HS-5 (cell line): ENCODE measurements around the gene ETV3L.
"Not testable (repeated sequence)": the region's sequence is repeated elsewhere in the genome, so short reads cannot be mapped to it uniquely, and the experiment has no call there.

Experiments
- DNase-seq: peaks from one replicate; pipeline ENCODE4 v3.0.0-alpha.2; 2012; ENCODE audit warnings: low read depth

The ETV3L gene

DNA sequence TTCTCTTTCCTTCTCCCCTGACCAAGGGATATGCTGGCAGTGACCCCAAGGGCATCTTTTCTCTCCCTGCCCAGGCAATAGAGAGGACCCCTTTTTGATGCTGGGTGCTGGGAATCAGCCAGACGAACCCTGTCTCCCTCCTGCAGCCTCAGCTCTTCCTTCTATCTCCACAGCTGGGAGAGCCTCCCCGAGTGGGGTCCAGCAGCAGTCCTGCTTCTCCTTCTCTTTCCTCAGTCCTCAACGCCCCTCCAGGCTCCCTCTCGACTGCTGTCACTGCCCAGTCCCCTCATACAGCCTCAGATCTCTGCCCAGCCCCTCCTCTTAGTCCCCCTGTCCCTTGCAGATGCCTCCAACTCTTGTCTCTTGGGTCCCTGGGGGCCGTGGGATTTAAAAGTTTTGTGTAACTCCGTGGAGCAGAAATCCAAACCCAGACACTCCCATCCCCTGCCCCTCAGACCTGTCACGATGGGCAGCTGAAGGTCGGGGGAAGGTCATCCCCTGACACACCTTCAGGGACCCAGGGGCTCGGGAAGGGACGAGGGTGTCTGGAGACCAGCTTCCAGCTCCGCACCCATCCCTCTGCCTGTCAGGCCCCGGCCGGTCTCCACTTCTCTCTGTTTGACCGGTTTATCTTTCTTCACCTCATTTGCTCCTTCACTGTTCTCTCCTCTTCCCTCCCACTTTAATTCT is 5.8 kb upstream of the ETV3L start:
- DNase-seq = no peak

DNA sequence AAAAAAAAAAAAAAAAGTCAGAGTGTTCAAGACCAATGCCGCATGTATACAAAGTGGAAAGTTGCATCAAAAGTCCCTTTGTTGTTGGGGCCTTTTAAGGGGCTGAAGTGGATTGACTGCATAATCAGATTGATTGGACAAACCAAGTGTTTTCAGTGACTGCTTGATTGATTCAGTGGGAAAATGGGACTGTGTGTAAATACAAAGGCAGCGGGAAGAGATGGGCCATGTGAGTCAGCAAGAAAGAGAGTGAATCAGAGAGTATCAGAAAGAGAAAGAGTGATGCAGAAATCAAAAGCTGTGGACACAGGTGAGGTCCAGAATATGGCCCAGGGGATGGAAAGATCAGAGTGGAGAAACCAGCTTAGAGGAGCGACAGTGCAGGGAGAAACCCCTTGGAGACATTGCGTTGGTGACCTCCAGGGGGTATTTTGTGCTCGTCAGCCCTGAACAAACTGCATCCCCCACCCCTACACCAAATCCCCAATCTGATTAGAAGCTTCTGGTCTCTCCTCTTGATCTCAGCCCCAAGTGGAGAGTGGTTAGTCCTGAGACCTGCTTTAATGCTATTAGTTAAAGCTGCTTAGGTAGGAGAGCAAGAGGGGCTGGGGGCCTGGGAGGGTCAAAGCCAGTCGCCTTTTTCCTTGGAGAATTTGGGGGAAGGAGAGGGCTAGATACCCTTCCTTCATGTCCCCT is 5.1 kb upstream of the ETV3L start:
- no peak for DNase-seq

DNA sequence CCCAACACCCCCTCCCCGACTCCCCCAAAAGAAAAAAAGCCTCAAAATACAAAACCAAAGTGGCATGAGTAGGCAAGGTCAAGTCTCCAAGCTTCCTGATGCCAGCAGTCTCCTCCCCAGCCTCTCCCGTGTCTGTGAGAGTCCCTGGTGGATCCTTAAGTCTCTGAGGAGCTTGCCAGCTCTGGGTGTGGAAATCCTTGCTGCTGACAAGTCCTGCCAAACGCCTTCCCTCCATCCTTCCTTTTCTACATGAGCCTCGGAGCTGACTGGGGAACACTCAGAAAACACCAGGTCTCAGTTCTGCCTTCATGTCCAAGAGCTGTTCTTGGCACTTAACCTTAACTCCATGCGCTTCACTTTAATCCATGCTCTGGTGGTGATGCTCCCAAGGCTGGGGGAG is 3.7 kb upstream of the ETV3L start:
- DNase-seq = no peak

DNA sequence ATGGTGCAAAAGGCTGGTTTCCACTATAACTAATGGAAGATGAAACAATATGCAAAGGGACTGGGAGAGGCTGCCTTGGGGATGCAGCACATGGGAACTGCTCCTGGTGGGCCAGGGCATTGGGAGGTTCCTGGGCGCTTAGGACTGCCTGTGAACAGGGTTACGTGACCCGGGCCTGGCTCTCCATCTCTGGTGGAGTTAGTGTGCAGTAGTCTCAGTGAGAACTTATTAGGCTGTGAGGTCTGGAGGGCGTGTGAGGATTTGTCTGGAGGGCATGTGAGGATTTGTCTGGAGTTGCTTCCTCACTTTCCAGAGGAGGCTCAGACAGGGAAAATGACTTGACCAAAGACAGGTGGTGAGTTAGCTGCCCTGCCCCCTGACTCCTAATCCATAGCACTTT is 1.5 kb upstream of the ETV3L start:
- DNase-seq = no peak

DNA sequence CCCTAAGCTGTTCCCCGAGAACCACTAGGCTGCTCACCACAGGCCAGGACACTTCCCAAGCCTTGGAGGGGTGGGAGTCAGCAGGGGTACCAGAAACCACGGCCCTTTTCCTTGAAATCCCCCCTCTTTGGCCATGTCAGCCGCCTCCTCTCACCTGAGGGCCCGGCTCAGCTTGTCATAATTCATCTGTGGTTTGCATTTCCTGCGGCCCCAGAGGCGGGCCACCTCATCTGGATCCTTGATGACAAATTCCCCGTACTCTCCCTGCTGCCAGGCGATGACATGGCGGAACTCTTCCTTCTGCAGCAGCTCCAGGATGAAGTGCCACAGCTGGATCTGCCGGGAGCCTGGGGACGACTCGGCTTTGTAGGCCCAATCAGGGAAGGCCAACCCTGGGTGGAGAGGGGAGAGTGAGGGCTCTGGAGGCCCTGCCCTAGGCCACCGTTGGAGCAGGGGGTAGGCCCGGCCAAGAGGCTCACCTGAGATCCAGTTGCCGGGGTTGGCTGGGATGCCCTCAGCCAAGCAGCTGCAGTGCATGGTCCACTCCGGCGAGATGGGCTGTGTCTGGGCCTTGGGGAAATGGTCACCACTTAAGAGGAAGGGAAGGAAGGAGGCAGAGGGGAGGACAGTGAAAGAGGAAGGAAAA is 498 bp downstream of the ETV3L start:
- DNase-seq = not testable (repeated sequence)

DNA sequence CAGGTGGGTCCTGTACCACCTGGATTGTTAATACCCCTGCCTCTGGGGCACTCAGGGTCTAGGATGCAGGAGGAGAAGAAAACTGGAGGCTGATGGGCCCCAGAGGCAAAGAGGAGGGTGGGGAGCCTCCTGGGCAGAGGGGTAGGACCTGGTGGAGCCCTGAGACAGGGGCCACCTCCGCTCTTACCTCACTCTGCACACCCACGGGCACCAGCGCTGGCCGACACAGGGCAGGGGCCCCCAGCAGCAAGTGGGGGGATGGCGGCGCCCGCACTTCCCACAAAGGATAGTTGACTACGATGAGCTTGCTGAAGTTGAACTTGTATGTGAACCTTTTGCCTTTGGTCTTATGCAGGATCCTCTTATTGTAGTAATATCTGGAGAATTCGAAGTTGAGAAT is 1.1 kb downstream of the ETV3L start:
- DNase-seq = no peak

DNA sequence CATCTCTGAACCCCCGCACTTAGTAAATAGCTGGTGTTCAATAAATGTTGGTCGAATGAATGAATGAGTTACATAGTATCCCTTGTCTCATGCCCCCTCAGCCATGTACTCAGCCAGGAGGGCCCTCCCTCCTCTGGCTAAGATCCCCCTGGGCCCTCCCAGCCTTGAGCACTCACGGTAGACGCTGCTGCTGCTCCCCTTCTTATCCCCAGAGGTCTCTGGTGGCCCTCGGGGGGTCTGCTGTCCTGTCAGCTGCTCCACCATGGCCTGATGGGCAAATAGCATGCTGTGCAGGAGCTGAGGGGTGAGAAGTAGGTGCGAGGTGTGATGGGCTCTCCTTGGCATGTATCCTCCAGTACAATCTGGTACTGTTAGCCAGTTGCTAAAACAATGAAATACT is 1.9 kb downstream of the ETV3L start:
- no peak for DNase-seq

DNA sequence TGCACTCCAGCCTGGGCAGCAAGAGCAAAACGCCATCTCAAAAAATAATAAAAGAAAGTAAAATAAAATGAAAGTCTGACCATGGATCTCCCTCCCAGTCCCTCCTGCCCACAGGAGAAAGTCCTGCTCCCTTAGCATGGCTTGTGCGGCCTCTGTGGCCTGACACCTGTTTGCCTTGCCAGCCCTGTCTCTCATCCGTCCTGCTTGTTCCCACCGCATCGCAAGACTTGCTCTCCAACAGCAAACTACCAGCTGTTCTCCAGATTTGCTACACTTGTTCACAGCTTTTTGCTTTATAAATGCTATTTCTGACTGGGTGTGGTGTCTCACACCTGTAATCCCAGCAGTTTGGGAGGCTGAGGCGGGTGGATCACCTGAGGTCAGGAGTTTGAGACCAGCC is 2.7 kb downstream of the ETV3L start:
- DNase-seq = no peak

DNA sequence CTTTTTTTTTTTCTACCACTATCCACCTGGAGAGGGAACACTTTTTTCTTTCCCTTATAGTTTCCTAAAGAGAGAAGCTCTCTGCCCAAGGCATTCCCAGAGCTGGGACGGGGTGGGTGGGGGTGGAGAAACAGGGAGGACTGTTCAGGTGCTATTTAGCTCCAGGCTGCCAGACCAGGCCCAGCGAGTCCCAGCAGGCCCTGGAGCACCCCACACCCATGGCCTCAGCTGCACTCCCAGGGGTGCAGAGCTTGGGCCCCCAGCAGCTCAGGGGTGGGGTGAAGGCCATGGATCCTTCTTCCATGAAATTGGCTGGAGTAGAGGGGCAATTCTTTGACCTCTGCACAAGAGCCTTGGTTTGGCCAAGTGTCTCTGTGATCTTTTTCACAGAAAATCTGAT is 4.1 kb downstream of the ETV3L start:
- DNase-seq = no peak

DNA sequence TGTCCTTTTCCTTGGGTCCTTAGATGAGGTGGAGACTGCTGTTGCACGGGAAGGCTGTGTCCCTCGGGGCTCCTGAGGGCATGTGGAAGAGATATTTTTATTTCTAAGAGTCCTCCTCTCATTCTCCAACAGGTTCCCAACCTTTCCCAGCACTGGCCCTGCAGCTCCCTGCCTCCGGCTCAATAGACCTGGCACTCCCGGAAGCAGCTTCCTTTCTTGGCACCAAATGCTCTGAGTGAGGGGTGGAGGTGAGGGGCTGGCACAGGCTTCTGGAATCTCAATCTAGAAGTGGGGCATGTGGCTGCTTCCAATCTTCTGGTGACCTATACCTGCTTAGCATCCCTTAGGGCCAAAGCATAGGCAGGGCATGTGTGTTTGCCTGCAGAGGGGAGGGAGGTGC is 4.5 kb downstream of the ETV3L start:
- DNase-seq = no peak

DNA sequence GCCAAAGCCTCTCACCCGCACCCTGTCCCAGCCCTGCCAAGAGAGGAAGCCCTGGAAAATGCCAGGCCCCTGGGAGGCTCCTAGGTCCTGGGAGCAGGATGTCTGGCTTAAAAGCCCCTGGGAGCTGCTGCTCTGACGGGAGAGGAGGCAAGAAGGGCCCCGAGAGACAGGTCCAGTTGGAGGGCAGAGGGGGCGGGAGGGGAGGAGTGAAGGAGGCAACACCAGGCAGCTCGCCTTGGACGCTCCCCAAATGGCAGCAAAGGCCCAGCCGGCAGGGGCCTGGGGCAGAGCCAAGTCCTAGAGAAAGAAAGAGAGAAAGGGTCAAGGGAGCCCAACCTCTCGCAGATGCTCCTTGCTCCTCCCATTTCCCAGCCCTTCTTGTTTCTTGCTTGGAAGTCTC is 6.8 kb downstream of the ETV3L start:
- no peak for DNase-seq

DNA sequence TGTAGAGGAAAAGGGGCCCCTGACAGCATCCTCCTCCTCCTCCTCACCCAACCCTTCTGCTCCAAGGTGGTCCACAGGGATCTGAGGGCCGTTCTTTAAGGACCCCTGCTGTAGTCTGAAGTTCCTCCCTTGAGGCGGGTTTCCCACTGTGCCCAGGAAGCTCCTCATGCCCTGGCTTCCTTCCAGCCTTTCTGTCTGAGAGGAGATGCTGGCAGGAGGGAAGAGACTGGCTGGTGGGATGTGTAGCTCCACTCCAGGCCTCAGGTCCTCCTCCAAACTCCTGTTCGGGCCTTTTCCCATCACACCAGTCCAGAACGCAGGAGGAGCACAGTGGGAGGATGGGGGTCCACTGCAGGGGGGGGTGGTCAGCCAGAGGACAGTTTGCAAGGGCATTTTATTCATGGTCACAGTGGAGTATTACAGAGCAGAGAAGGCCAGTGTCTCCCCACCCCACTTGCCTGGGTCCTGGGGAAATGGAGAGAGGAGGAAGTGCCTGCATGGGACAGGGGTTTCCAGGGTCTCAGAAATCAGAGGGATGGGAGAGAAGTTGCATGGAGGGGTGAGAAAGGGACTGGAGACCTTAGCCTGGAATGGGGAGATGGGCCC is 7.8 kb downstream of the ETV3L start:
- DNase-seq = no peak

DNA sequence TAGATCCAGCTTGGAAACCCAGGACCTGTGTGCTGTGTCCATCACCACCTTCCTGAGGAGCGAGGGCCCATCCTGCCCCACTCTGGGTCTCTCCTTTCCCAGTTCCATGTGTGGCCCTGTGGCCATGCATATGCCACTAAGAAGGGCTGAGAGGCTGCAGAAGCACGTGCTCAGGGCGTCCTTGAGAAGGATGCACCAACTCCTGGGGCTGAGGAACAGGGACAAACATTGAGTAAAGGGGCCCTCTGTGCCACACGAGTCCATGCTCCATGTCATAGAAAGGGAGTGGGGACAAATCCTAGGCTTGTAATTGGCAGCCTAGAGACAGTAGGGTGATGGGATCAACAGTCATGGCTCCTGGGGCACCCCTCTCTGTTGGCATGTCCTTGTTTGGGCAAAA is 8.4 kb downstream of the ETV3L start:
- DNase-seq = no peak

DNA sequence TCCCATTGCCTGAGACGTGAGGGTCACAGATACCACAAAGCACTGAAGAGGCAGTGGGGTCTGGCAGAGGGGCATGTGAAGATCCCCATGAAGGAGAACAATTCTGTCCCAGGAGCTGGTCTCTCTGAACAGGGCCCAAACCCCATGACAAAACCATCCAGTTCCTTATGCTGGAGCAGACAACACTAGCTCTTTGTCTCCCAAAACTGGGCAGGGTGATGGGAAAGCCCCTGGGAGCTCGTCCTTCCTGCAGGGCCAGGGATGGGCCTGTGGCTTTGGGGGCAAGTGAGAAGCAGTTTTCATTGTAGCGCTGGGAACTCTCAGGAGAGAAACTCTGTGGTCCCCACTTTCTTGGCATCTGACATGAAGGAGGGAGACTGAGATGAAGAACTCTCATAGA is 8.8 kb downstream of the ETV3L start:
- DNase-seq = no peak

DNA sequence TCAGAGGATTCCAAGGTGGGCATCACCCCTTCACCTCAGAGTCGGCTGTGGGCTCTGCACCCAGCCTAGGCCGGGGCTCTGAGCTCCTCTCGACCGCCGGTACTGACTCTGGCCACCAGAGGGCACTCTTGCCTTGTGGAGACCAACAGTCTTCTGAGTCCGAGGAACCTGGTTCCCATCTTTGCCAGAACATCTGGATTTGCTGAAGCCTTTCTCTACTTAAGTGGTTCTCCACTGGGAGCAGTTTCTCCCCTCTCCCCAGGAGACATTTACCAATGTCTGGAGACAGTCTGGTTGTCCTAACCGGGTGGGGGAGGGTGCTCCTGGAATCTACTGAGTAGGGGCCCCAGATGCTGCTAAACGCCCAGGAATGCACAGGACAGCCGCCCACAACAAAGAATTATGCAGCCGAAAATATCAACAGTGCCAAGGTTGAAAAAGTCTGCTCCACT is 9.4 kb downstream of the ETV3L start:
- peak; percentile 42 for DNase-seq

DNA sequence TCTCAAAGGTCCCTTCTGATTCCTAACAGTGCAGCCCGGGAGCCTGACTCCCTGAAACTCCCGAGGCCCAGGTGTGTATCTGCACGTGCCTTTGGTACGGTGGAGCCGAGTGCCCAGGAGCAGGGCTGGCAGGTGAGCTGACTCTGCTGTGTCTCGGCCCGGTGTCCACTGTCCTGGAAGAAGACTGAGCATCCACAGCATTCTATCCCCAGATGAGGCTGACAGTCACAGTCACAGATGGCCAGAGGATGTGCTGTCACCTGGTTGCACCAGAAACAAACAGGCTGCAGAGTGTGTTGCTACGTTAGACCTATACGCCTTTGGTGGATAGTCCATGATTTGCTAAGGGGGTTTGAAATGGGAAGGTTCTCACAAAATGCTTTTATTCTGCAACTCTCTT is 9.8 kb downstream of the ETV3L start:
- DNase-seq = no peak

DNA sequence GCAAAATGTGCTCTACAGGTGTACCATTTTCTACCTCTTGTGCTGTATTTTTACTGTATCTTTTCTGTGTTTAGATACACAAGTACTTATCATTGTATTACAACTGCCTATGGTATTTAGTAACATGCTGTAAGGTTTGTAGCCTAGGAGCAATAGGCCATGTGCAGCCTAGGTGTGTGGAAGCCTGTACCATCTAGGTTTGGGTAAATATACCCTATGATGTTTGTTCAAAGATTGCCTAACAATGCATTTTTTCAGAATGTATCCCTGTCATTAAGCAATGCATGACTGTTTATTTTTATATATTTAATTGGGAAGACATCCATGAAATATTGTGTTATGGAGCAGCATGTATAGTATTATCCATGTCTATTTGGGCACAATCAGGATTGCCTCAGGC is 11.0 kb downstream of the ETV3L start:
- no peak for DNase-seq

DNA sequence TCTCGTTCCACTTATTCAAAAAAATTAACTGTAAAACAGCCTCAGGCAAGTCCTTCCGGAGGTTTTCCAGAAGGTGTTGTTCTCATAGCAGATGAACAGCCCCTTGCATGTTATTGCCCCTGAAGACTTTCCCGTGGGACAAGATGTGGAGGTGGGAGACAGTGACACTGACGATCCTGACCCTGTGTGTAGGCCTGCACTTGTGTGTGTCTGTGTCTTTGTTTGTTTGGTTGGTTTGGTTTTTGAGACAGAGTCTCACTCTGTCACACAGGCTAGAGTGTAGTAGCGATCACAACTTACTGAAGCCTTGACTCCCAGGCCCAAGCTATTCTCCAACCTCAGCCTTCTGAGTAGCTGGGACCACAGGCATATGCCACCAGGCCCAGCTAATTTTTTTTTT is 12.6 kb downstream of the ETV3L start:
- no peak for DNase-seq

DNA sequence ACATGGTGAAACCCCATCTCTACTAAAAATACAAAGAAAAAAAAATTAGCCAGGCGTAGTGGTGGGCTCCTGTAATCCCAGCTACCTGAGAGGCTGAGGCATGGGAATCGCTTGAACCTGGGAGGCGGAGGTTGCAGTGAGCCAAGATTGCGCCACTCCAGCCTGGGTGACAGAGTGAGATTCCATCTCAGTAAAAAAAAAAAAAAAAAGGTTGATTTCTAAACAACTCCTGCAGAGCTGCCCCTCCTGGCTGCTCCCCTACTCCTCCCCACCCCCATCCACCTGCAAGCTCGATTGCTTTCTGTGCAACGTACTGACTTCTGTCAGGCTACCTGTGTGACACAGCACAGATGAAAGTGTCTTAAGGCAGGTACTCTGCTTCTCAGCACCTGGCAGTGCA is 13.3 kb downstream of the ETV3L start:
- no peak for DNase-seq

DNA sequence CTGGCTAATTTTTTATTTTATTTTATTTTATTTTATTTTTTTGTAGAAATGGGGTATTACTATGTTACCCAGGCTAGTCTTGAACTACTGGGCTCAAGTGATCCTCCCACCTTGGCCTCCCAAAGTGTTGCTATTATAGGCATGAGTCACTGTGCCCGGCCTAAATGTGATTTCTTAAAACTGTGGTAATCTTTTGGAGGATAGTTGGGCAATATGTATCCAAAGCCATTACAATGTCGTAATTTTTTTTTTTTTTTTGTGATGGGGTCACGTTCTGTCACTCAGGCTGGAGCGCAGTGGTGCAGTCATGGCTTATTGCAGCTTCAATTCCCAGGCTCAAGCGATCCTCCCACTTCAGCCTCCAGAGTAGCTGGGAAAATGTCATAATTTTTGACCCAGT is 14.2 kb downstream of the ETV3L start:
- DNase-seq = no peak

DNA sequence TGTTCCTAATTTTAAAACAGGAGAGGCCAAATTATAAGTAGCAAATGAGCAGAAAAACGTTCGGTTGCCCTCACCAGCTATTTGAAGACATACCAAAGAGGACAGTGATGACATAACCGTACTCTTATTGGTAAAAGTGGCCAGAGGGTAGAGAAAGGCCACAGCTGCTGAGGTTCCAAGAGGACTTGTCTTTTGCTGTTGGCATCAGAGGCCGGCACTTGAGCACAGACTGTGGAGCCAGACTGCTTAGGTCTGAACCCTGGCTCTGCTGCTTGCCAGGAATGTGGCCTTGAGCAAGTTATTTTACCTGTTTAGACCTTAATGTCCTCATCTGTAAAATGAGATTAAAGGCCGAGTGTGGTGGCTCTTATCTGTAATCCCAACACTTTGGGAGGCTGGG is 14.9 kb downstream of the ETV3L start:
- no peak for DNase-seq

DNA sequence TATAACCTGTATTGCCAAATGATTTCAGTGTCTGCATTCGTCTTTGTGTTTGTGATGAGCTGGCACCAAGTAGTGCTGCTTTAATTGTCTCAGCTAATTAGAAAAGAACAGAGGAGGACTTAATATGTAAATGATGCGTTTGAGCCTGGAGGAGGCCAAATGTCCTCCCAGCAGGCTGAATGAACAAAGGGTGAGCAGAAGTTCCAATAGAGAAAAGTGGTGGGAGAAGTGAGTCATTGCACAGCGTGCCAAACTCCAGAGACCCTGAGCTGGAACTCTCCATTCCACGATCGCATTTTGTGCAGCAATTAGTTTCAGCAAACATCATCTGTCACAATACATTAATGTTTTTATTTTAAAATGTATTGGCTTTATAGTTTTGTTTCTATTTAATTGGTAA is 17.9 kb downstream of the ETV3L start:
- no peak for DNase-seq

DNA sequence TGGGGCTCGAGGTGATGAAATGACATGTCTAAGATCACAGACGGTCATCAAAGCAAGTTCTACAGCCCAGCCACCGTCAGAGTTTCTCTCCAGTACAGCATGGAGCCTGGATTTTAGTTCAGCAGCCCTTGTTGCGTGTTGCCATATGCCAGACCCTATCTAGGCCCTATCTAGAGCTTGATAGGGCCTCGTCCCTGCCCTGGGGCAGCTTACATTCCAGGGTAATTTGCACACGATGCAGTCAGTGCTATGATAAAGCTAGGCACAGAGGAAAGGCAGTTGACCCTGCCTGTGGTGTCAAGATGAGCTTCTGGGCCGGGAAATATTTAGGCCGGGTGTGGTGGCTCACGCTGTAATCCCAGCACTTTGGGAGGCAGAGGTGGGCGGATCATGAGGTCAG is 18.9 kb downstream of the ETV3L start:
- DNase-seq = no peak
